Activated CD8-positive, alpha-beta memory T cell treated with anti-CD3 and anti-CD28 coated beads, Interleukin-2, amount 10 ng/mL, durations not matched to agents 7 days and 5 days (primary cell): ENCODE results near the gene KRTAP5-3. TPM values are rescaled to one million over a fixed set of nuclear protein-coding genes. Genes with fewer than 3 reads are reported as not detected.
"Not testable (repeated sequence)": the region's sequence is repeated elsewhere in the genome, so short reads cannot be mapped to it uniquely, and the experiment has no call there.

Experiments used
- ATAC-seq: fragments of 150-1000 bp; cut with Tn5 transposase; one replicate; pipeline ENCODE4 v1.10.0; 2021; ENCODE audit warnings: moderate library complexity
- CTCF ChIA-PET: fragments of 350-600 bp; sonication (Branson Sonifier 250); formaldehyde crosslinking; loops from one replicate; lab custom pipeline; 2021; ENCODE audit warnings: antibody characterized with exemption; lab: Charles Lee
- DNase-seq: peaks from one replicate; pipeline ENCODE4 v3.0.0-alpha.2; 2020
- H3K27ac Mint-ChIP-seq: one replicate; pipeline ENCODE4 v1.8.0; 2021; ENCODE audit warnings: mild to moderate bottlenecking, mixed read lengths
- H3K27me3 Mint-ChIP-seq: one replicate; pipeline ENCODE4 v1.8.0; 2021; ENCODE audit warnings: mixed read lengths
- H3K36me3 Mint-ChIP-seq: one replicate; pipeline ENCODE4 v1.8.0; 2021; ENCODE audit warnings: mild to moderate bottlenecking, mixed read lengths
- H3K4me1 Mint-ChIP-seq: one replicate; pipeline ENCODE4 v1.8.0; 2021; ENCODE audit warnings: mixed read lengths
- H3K4me3 Mint-ChIP-seq: one replicate; pipeline ENCODE4 v1.8.0; 2021; ENCODE audit warnings: mild to moderate bottlenecking, moderate library complexity, mixed read lengths
- H3K9me3 Mint-ChIP-seq: one replicate; pipeline ENCODE4 v1.8.0; 2022; ENCODE audit warnings: low read depth, mixed read lengths
- total RNA-seq, 2 experiments: library from RNA; stranded (reverse); gene quantifications; one replicate each; pipeline ENCODE4 v1.2.3, GENCODE V29; 2021

KRTAP5-3 gene
- total RNA-seq, 2 experiments from 2014 or later, result not detected

GRCh38 chr11:1581976-1582375, 26.3 kb downstream of the KRTAP5-3 start:
- DNase-seq, result no peak
- H3K27ac Mint-ChIP-seq, result no peak overlapping the region
- no peaks in the 10 kb centered on the region for H3K4me1 Mint-ChIP-seq
- CTCF ChIA-PET, result no interaction called here
- peaks cover 10% of the 10 kb centered on the region for H3K27me3 Mint-ChIP-seq
- no peaks in the 10 kb centered on the region for H3K9me3 Mint-ChIP-seq
- H3K36me3 Mint-ChIP-seq, result no peaks in the 10 kb centered on the region
- no peak for ATAC-seq
- H3K4me3 Mint-ChIP-seq, result no peak overlapping the region

- Mint-ChIP-seq H3K9me3 (no peaks in the 10 kb centered on the region), H3K36me3 (no peaks in the 10 kb centered on the region), H3K4me3 (no peak overlapping the region), H3K27ac (no peak overlapping the region), H3K27me3 (peaks cover 19% of the 10 kb centered on the region), H3K4me1 (peaks cover 4% of the 10 kb centered on the region)
- DNase-seq, result no peak
- ATAC-seq, result no peak
- CTCF ChIA-PET, result interaction anchor here (1.8 to 4.6 kb wide), 3 partner anchors 12 to 30 kb away, joined by 8 to 47 read pairs (median 35); no protein-coding TSS in a partner anchor
These were observed 31.4 kb downstream of the KRTAP5-3 start for GRCh38 chr11:1576825-1577224.

- H3K27me3 Mint-ChIP-seq, result peaks cover 20% of the 10 kb centered on the region
- not testable (repeated sequence) for H3K27ac Mint-ChIP-seq, H3K4me1 Mint-ChIP-seq, H3K9me3 Mint-ChIP-seq, H3K36me3 Mint-ChIP-seq, H3K4me3 Mint-ChIP-seq, ATAC-seq, DNase-seq
- CTCF ChIA-PET, result interaction anchor here (1.1 to 4.6 kb wide), 9 partner anchors 13 to 728 kb away, joined by 3 to 64 read pairs (median 13); no protein-coding TSS in a partner anchor
These were observed 32.5 kb downstream of the KRTAP5-3 start for GRCh38 chr11:1575756-1576155.

- DNase-seq (no peak), ATAC-seq (no peak)
- Mint-ChIP-seq H3K9me3 (no peaks in the 10 kb centered on the region), H3K27me3 (peaks cover 27% of the 10 kb centered on the region), H3K4me3 (no peak overlapping the region), H3K4me1 (peaks cover 4% of the 10 kb centered on the region), H3K27ac (no peak overlapping the region), H3K36me3 (no peaks in the 10 kb centered on the region)
- CTCF ChIA-PET, result interaction anchor here (0.6 to 4.6 kb wide), 48 partner anchors 10 to 727 kb away, joined by 3 to 64 read pairs (median 4); partner anchors contain the start of genes BRSK2, KRTAP5-2, KRTAP5-5 and TOLLIP
These were observed 33.4 kb downstream of the KRTAP5-3 start for GRCh38 chr11:1574933-1575242.

GRCh38 chr11:1574238-1574932, 33.9 kb downstream of the KRTAP5-3 start:
- Mint-ChIP-seq H3K36me3 (no peaks in the 10 kb centered on the region), H3K27ac (no peak overlapping the region), H3K4me1 (peaks cover 4% of the 10 kb centered on the region), H3K4me3 (no peak overlapping the region), H3K27me3 (peaks cover 27% of the 10 kb centered on the region), H3K9me3 (no peaks in the 10 kb centered on the region)
- CTCF ChIA-PET, result interaction anchor here (0.6 to 4.6 kb wide), 49 partner anchors 10 to 727 kb away, joined by 3 to 64 read pairs (median 4); partner anchors contain the start of genes BRSK2, KRTAP5-2, KRTAP5-5 and TOLLIP
- ATAC-seq (peak; percentile 57), DNase-seq (peak; percentile 61)

- Mint-ChIP-seq H3K36me3 (no peaks in the 10 kb centered on the region), H3K27me3 (peaks cover 27% of the 10 kb centered on the region), H3K9me3 (no peaks in the 10 kb centered on the region), H3K4me1 (peaks cover 4% of the 10 kb centered on the region), H3K4me3 (no peak overlapping the region), H3K27ac (no peak overlapping the region)
- CTCF ChIA-PET, result interaction anchor here (0.6 to 4.6 kb wide), 16 partner anchors 9 to 726 kb away, joined by 3 to 64 read pairs (median 7); no protein-coding TSS in a partner anchor
- DNase-seq (no peak), ATAC-seq (no peak)
These were observed 34.4 kb downstream of the KRTAP5-3 start for GRCh38 chr11:1573903-1574237.

- H3K4me3 Mint-ChIP-seq, result no peak overlapping the region
- no peak overlapping the region for H3K27ac Mint-ChIP-seq
- peaks cover 6% of the 10 kb centered on the region for H3K4me1 Mint-ChIP-seq
- CTCF ChIA-PET, result interaction anchor here (0.6 to 4.6 kb wide), 13 partner anchors 9 to 726 kb away, joined by 3 to 64 read pairs (median 11); no protein-coding TSS in a partner anchor
- H3K27me3 Mint-ChIP-seq, result peaks cover 27% of the 10 kb centered on the region
- H3K36me3 Mint-ChIP-seq, result no peaks in the 10 kb centered on the region
- H3K9me3 Mint-ChIP-seq, result no peaks in the 10 kb centered on the region
- DNase-seq (no peak), ATAC-seq (no peak)
These were observed 35.0 kb downstream of the KRTAP5-3 start for GRCh38 chr11:1573077-1573902.

- ATAC-seq, result peak; percentile 82
- no peaks in the 10 kb centered on the region for H3K9me3 Mint-ChIP-seq
- DNase-seq, result peak; percentile 91
- H3K36me3 Mint-ChIP-seq, result no peaks in the 10 kb centered on the region
- peaks cover 8% of the 10 kb centered on the region for H3K4me1 Mint-ChIP-seq
- no peak within 1 kb of the TSS for H3K4me3 Mint-ChIP-seq
- CTCF ChIA-PET, result interaction anchor here (1.1 to 3.0 kb wide), 4 partner anchors 22 to 80 kb away, joined by 3 to 64 read pairs (median 4); no protein-coding TSS in a partner anchor
- H3K27ac Mint-ChIP-seq, result no peak within 1 kb of the TSS
- peaks cover 27% of the 10 kb centered on the region for H3K27me3 Mint-ChIP-seq
These were observed 35.8 kb downstream of the KRTAP5-3 start, which contains the start of gene DUSP8 for GRCh38 chr11:1572197-1573076. TSS of gene DUSP8 (minus strand) at chr11:1572271. CDS start at chr11:1565826, 6,445 bp downstream.

- Mint-ChIP-seq H3K27ac (no peak overlapping the region), H3K36me3 (no peaks in the 10 kb centered on the region), H3K27me3 (peaks cover 27% of the 10 kb centered on the region), H3K4me1 (peaks cover 8% of the 10 kb centered on the region), H3K9me3 (no peaks in the 10 kb centered on the region), H3K4me3 (no peak overlapping the region)
- ATAC-seq (peak; percentile 21), DNase-seq (no peak)
- CTCF ChIA-PET, result interaction anchor here (1.3 kb wide), 1 partner anchor 25 kb away, joined by 3 read pairs; no protein-coding TSS in a partner anchor
These were observed 36.5 kb downstream of the KRTAP5-3 start for GRCh38 chr11:1571760-1572196.

GRCh38 chr11:1570896-1571759, 37.1 kb downstream of the KRTAP5-3 start:
- H3K4me3 Mint-ChIP-seq, result no peak overlapping the region
- CTCF ChIA-PET, result interaction anchor here (1.2 to 1.3 kb wide), 2 partner anchors 23 to 24 kb away, joined by 3 read pairs; no protein-coding TSS in a partner anchor
- peaks cover 8% of the 10 kb centered on the region for H3K4me1 Mint-ChIP-seq
- no peaks in the 10 kb centered on the region for H3K36me3 Mint-ChIP-seq
- peaks cover 27% of the 10 kb centered on the region for H3K27me3 Mint-ChIP-seq
- ATAC-seq (no peak), DNase-seq (no peak)
- no peak overlapping the region for H3K27ac Mint-ChIP-seq
- no peaks in the 10 kb centered on the region for H3K9me3 Mint-ChIP-seq

- Mint-ChIP-seq H3K4me1 (peaks cover 8% of the 10 kb centered on the region), H3K9me3 (no peaks in the 10 kb centered on the region), H3K36me3 (no peaks in the 10 kb centered on the region), H3K4me3 (no peak overlapping the region), H3K27ac (no peak overlapping the region), H3K27me3 (peaks cover 24% of the 10 kb centered on the region)
- ATAC-seq (no peak), DNase-seq (no peak)
- CTCF ChIA-PET, result interaction anchor here (1.2 kb wide), 2 partner anchors 22 to 24 kb away, joined by 3 to 6 read pairs; no protein-coding TSS in a partner anchor
These were observed 37.8 kb downstream of the KRTAP5-3 start for GRCh38 chr11:1570531-1570895.
